RWPE1 (cell line): ENCODE results near the gene ARMH3.

ENCODE experiments used
- CTCF ChIA-PET: fragments of 350-600 bp; sonication (Branson Sonifier 250); formaldehyde crosslinking; extraction: SDS; loops from one replicate; lab custom pipeline; 2021; lab: Yijun Ruan, JAX
- POLR2A ChIA-PET: fragments of 400-600 bp; formaldehyde crosslinking; extraction: SDS; loops from one replicate; lab custom pipeline; 2020; ENCODE audit warnings: antibody characterized with exemption; ENCODE audit not compliant: low non-redundant PET; lab: Yijun Ruan, JAX
- DNase-seq: peaks from one replicate; pipeline ENCODE4 v3.0.0; 2012; ENCODE audit warnings: low spot score
- H3K27ac ChIP-seq: fragments of 450-650 bp; 2 replicates; pipeline ENCODE4 v1.5.1; 2017
- CTCF ChIP-seq: fragments of 450-650 bp; conservative IDR thresholded peaks from 2 replicates; pipeline ENCODE4 v1.5.1; 2017; ENCODE audit warnings: low read depth, mild to moderate bottlenecking

Gene ARMH3

DNA sequence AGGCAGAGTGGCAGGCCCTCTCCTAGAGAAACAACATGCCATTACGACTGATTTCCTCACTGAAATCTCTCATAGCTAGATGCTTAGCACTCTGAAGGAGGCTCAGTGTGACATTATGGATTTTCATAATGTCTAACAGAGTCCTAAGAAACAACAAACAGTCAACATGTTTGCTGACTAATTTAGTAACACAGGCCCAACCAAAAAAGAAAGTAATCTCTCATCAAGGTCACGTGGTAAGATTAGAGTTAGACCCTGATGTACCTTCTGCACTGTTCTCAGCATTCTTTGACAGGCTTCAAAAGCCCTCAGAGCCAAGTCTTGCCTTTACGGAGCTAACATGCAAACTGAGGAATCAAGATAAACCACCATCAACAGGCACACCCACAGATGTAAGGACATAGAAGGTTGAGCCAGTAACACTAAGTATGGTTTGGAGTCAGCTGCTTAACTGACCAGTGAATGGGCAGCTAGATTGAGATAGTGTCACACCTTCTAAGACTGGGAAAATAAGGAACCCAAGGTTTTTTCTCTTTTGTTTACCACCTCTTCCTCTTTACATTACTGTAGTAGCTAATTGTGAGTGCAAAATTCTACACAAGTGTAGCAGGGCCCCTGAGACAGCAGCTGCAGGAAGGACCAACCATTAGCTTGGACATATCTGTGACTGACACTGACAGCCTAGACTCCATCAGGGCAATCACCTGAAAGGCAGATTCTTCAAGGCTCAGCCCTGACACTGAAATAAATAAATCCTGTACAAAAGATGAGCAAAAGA, 197.1 kb downstream of the ARMH3 start:
- DNase-seq = no peak
- ChIA-PET CTCF (no interaction called here), POLR2A (no interaction called here)
- no peak overlapping the region for H3K27ac ChIP-seq
- TF ChIP-seq CTCF = no peak

DNA sequence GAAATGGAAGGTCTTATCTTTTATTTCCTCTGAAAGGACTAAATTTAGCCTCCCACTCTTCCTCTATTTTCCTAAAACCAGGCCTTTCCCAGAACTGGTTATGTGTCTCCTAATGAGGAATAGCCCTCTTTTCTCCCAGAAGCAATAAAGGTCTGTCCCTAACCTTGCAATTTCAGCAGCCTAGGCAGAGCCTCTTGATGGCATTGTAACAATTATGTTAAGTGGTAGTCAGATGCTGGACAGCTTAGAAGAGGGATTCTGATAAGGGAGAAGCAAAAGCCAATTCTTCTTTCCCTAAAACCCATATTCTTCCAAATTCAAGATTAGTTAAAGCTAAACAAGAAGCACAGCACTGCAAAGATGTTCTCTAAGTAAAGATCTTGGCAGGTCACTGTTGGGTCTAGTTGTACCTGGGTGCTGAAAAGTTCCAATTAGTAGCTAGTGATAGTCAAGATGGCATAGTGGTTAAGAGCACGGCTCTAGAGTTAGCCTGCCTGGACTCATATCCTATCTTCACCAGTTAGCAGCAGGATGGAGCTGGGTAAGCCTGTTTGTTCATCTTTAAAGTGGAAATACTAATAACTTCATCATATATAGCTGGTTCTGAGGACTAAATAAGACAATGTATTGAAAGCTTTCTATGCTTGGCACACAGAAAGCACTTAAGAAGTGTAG, 198.0 kb downstream of the ARMH3 start:
- H3K27ac ChIP-seq = no peak overlapping the region
- ChIA-PET CTCF (interaction anchor here (1.2 kb wide), 1 partner anchor 22 kb away, joined by 3 read pairs; no protein-coding TSS in a partner anchor), POLR2A (no interaction called here)
- no peak for TF ChIP-seq CTCF
- no peak for DNase-seq

DNA sequence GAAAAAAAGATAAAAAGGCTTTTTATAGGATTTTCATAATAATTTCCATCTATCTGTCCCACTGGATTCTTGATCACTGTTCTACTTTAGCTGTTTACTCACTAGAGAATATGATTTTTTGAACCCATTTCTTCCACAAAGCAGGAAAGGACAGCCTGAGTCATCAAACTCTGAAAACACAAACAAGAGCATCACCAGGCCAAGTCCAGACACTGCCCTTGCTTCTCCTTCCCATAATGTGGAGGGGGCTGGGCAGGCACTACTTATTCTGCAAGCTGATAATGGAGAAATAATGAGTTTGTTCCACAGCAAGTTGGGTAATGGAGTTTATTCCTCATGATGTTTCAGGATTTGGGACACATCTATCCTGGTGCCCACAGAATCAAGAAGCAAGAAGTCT, 199.3 kb downstream of the ARMH3 start:
- H3K27ac ChIP-seq = no peak overlapping the region
- DNase-seq = no peak
- POLR2A ChIA-PET = no interaction called here
- CTCF ChIA-PET = interaction anchor here (0.7 to 2.8 kb wide), 4 partner anchors 16 to 642 kb away, joined by 3 to 13 read pairs (median 4); no protein-coding TSS in a partner anchor
- no peak for TF ChIP-seq CTCF

DNA sequence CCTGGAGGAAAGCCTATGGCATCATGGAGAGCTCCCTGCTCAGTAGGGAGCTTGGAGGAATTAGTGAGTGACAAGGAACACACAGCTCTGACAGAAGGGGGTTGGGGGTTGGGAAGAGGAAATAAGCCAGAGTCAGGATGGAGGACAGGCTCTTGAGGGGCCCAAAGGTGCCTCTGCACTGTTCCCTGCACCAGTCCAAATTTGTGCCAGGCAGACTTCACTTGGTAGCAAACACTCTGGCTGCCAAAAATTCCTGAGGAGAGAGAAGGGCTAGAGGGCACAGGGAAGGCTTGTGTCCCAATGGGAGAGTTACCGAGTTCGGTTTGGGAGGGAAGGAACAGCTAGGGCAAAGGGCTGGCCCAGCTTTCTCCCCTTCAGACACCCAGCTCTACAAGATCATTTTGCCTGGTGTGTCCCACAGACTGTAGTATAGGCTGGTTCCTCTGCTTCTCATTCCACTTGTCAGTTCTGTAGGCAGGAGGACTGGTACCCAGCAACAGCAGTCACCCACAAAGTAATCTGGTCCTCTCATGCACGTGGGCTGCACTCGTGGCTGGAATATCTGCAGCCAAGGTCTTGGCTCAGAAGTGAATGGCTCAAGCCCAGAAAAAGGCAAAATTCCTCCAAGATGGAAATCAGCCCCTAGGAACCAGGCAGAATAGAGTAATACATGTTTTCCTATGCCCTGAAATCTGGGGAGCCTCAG, 204.4 kb downstream of the ARMH3 start:
- TF ChIP-seq CTCF = no peak
- DNase-seq = no peak
- CTCF ChIA-PET = interaction anchor here (0.6 to 5.9 kb wide), 3 partner anchors 10 to 686 kb away, joined by 3 to 40 read pairs (median 3); no protein-coding TSS in a partner anchor
- POLR2A ChIA-PET = no interaction called here
- H3K27ac ChIP-seq = no peak overlapping the region

GRCh38 chr10:101850749-101851148, 205.2 kb downstream of the ARMH3 start:
- no peak for TF ChIP-seq CTCF
- no peak overlapping the region for H3K27ac ChIP-seq
- ChIA-PET POLR2A (no interaction called here), CTCF (interaction anchor here (0.6 to 5.9 kb wide), 3 partner anchors 10 to 1046 kb away, joined by 3 to 40 read pairs (median 7); no protein-coding TSS in a partner anchor)
- DNase-seq = no peak

DNA sequence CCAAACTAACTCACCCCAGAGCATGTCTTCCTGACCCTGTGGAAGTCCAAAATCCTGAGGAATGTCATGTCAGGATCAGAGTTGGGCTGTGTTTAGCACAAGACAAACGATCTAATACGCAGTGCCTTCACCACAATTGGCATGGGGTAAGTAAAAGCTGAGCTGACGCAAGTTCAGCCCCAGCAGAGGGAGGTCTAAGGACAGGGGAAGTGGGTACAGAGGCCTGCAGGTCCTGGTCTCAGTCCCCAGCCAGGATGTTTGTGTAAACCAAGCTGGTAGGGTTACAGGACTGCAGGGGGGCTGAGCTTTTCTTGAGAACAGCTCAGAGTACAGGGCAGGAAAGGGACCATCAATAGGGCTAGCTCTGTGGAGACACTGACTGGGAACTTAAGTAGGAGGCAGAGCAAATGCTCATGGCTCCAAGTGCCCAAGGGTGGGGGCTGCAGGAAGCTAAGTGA, 207.1 kb downstream of the ARMH3 start:
- no peak for TF ChIP-seq CTCF
- CTCF ChIA-PET = interaction anchor here (5.9 kb wide), 1 partner anchor 8 kb away, joined by 40 read pairs; no protein-coding TSS in a partner anchor
- no peak for DNase-seq
- POLR2A ChIA-PET = no interaction called here
- H3K27ac ChIP-seq = no peak overlapping the region
